SK-N-SH (cell line): Measurements from ENCODE around the gene BNC2. TPM values are rescaled to one million over a fixed set of nuclear protein-coding genes. Genes with fewer than 3 reads are reported as not detected.

Source experiments
- CTCF ChIA-PET: fragments of 300-600, 350-600 bp; formaldehyde crosslinking; extraction: SDS; loops from one replicate; lab custom pipeline; 2021; lab: Yijun Ruan, JAX
- POLR2A ChIA-PET: fragments of 350-600 bp; sonication (Branson Sonifier 250); formaldehyde crosslinking; extraction: SDS; loops from one replicate; lab custom pipeline; 2020; ENCODE audit warnings: antibody characterized with exemption, inconsistent platforms; lab: Yijun Ruan, JAX
- DNase-seq: peaks from one replicate; pipeline ENCODE4 v3.0.0; 2012
- H2AFZ ChIP-seq: fragments of 200-600 bp; sonication (generic); 2 replicates; pipeline ENCODE4 v1.8.1; 2016; ENCODE audit warnings: antibody characterized with exemption, mild to moderate bottlenecking, low read depth
- H3F3A ChIP-seq: fragments of 200-600 bp; sonication (generic); replicated peaks from 2 replicates; pipeline ENCODE3; 2016; ENCODE audit warnings: antibody characterized with exemption, mild to moderate bottlenecking; ENCODE audit not compliant: insufficient read depth
- H3K27ac ChIP-seq, 2 experiments: fragments of 200-500 bp in 1 of 2; fragments of 200-600 bp in 1 of 2; sonication (Bioruptor generic) in 1 of 2; sonication (generic), shearing (Covaris generic) in 1 of 2; 2 replicates each; pipeline versions ENCODE4 v1.5.1 to v1.6.1; 2014 to 2016; ENCODE audit warnings: low read depth in 2 of 2, inconsistent platforms in 1 of 2, low read length in 1 of 2, mild to moderate bottlenecking in 1 of 2, mixed read lengths in 1 of 2
- H3K27me3 ChIP-seq: fragments of 200-600 bp; sonication (generic), shearing (Covaris generic); 2 replicates; pipeline ENCODE4 v1.6.1; 2016; ENCODE audit warnings: mixed run types; ENCODE audit not compliant: insufficient read depth
- H3K36me3 ChIP-seq, 2 experiments: fragments of 200-500 bp in 1 of 2; fragments of 200-600 bp in 1 of 2; sonication (Bioruptor generic) in 1 of 2; sonication (generic) in 1 of 2; replicated peaks in 1 of 2; 2 replicates each; pipeline versions ENCODE3 to v1.5.1; 2014 to 2016; ENCODE audit warnings: low read length in 1 of 2, mild to moderate bottlenecking in 1 of 2; ENCODE audit not compliant: insufficient read depth in 2 of 2, control insufficient read depth in 1 of 2
- H3K4me1 ChIP-seq, 2 experiments: fragments of 200-500 bp in 1 of 2; fragments of 200-600 bp in 1 of 2; sonication (Bioruptor generic) in 1 of 2; sonication (generic), shearing (Covaris generic) in 1 of 2; 2 replicates each; pipeline versions ENCODE4 v1.5.1 to v1.6.1; 2014 to 2016; ENCODE audit warnings: low read depth in 1 of 2, low read length in 1 of 2, mixed run types in 1 of 2; ENCODE audit not compliant: insufficient read depth in 2 of 2, control insufficient read depth in 1 of 2
- H3K4me2 ChIP-seq: fragments of 200-600 bp; sonication (generic), shearing (Covaris generic); 2 replicates; pipeline ENCODE4 v1.6.1; 2017; ENCODE audit warnings: mixed run types
- H3K4me3 ChIP-seq, 2 experiments: fragments of 200-500 bp in 1 of 2; fragments of 200-600 bp in 1 of 2; sonication (Bioruptor generic) in 1 of 2; sonication (generic), shearing (Covaris generic) in 1 of 2; 2 replicates each; pipeline versions ENCODE4 v1.5.1 to v1.8.1; 2014 to 2016; ENCODE audit warnings: low read depth in 2 of 2, inconsistent platforms in 1 of 2, low read length in 1 of 2, mild to moderate bottlenecking in 1 of 2, mixed read lengths in 1 of 2, moderate library complexity in 1 of 2
- H3K79me2 ChIP-seq: fragments of 200-600 bp; sonication (generic); 2 replicates; pipeline ENCODE4 v1.8.1; 2017; ENCODE audit warnings: mild to moderate bottlenecking; ENCODE audit not compliant: insufficient read depth
- H3K9ac ChIP-seq: fragments of 200-600 bp; sonication (generic); 2 replicates; pipeline ENCODE4 v1.6.1; 2017; ENCODE audit warnings: mixed run types
- H3K9me2 ChIP-seq: fragments of 200-600 bp; sonication (generic); 2 replicates; pipeline ENCODE4 v1.6.1; 2017; ENCODE audit warnings: mixed run types
- H3K9me3 ChIP-seq: fragments of 200-600 bp; sonication (generic); 2 replicates; pipeline ENCODE4 v1.6.1; 2017; ENCODE audit warnings: mixed run types, mild to moderate bottlenecking, moderate library complexity
- H4K20me1 ChIP-seq: fragments of 200-600 bp; sonication (generic); 2 replicates; pipeline ENCODE4 v1.6.1; 2017; ENCODE audit warnings: mild to moderate bottlenecking, mixed run types; ENCODE audit not compliant: insufficient read depth
- CHD2 ChIP-seq: fragments of 150-350 bp; IDR thresholded peaks from 2 replicates; pipeline ENCODE4 v1.6.1; 2018; ENCODE audit warnings: low read length; ENCODE audit not compliant: partially characterized antibody
- ELF1 ChIP-seq: IDR thresholded peaks from 2 replicates; pipeline ENCODE4 v1.4.0; 2012
- EP300 ChIP-seq, 2 experiments: IDR thresholded peaks; 2 replicates each; pipeline versions ENCODE4 v1.4.0 to v1.6.1; 2012; ENCODE audit warnings: borderline replicate concordance in 1 of 2, low read depth in 1 of 2, low read length in 1 of 2
- EZH2phosphoT487 ChIP-seq: fragments of 200-600 bp; sonication (generic); IDR thresholded peaks from 2 replicates; pipeline ENCODE4 v1.6.1; 2017; ENCODE audit warnings: low read depth, mixed run types, mild to moderate bottlenecking, antibody characterized with exemption, moderate library complexity, borderline replicate concordance
- FOXJ3 ChIP-seq: sonication (generic); formaldehyde crosslinking; IDR thresholded peaks from 2 replicates; pipeline ENCODE4 v1.5.1; 2020; ENCODE audit warnings: mild to moderate bottlenecking, missing genetic modification reagents
- GATA2 ChIP-seq: sonication (generic); formaldehyde crosslinking; IDR thresholded peaks from 2 replicates; pipeline ENCODE4 v1.5.0; 2020; ENCODE audit warnings: mild to moderate bottlenecking, missing genetic modification reagents
- IRF3 ChIP-seq: fragments of 150-350 bp; IDR thresholded peaks from 2 replicates; pipeline ENCODE4 v1.6.1; 2016; ENCODE audit warnings: mild to moderate bottlenecking, low read depth, low read length
- MAX ChIP-seq: IDR thresholded peaks from 2 replicates; pipeline ENCODE4 v1.4.0; 2012; ENCODE audit warnings: low read depth
- MEF2A ChIP-seq: IDR thresholded peaks from 2 replicates; pipeline ENCODE4 v1.4.0; 2012; ENCODE audit warnings: low read depth, borderline replicate concordance
- MXI1 ChIP-seq: IDR thresholded peaks from 2 replicates; pipeline ENCODE4 v1.6.1; 2012; ENCODE audit warnings: mild to moderate bottlenecking, low read depth, low read length, improper control_type of control experiment
- NFIC ChIP-seq: IDR thresholded peaks from 2 replicates; pipeline ENCODE4 v1.4.0; 2012; ENCODE audit warnings: borderline replicate concordance
- PBX3 ChIP-seq: IDR thresholded peaks from 2 replicates; pipeline ENCODE4; 2012
- POLR2AphosphoS5 ChIP-seq: IDR thresholded peaks from 2 replicates; pipeline ENCODE4 v1.6.1; 2012; ENCODE audit warnings: low read depth, low read length
- RAD21 ChIP-seq: IDR thresholded peaks from 2 replicates; pipeline ENCODE4 v1.6.1; 2012; ENCODE audit warnings: mild to moderate bottlenecking, low read length
- REST ChIP-seq: IDR thresholded peaks from 2 replicates; pipeline ENCODE4 v1.6.1; 2012; ENCODE audit warnings: mild to moderate bottlenecking, low read depth, low read length, moderate library complexity
- SMC3 ChIP-seq: IDR thresholded peaks from 2 replicates; pipeline ENCODE4 v1.6.1; 2012; ENCODE audit warnings: low read depth, low read length, improper control_type of control experiment
- TAF1 ChIP-seq: IDR thresholded peaks from 2 replicates; pipeline ENCODE4 v1.6.1; 2012; ENCODE audit warnings: low read depth, mild to moderate bottlenecking, low read length, moderate library complexity, borderline replicate concordance
- TEAD4 ChIP-seq: IDR thresholded peaks from 2 replicates; pipeline ENCODE4 v1.4.0; 2012; ENCODE audit warnings: mild to moderate bottlenecking, borderline replicate concordance; ENCODE audit not compliant: insufficient read depth
- WGBS: methylation state at CpG from one replicate; pipeline ENCODE4 v1.1.6; 2017; ENCODE audit warnings: low lambda C conversion rate; 5-methylcytosine and 5-hydroxymethylcytosine counted together
- polyA plus RNA-seq, 3 experiments: library from polyadenylated mRNA; depleted of rRNA; stranded (reverse); fragments of >200 nt; gene quantifications; 2 replicates each; pipeline ENCODE4 v1.2.3, GENCODE V29; 2012

BNC2 gene
- polyA plus RNA-seq, 1 of the 3 experiments (the other 2 are of a cell fraction) = 8.8 TPM

DNA sequence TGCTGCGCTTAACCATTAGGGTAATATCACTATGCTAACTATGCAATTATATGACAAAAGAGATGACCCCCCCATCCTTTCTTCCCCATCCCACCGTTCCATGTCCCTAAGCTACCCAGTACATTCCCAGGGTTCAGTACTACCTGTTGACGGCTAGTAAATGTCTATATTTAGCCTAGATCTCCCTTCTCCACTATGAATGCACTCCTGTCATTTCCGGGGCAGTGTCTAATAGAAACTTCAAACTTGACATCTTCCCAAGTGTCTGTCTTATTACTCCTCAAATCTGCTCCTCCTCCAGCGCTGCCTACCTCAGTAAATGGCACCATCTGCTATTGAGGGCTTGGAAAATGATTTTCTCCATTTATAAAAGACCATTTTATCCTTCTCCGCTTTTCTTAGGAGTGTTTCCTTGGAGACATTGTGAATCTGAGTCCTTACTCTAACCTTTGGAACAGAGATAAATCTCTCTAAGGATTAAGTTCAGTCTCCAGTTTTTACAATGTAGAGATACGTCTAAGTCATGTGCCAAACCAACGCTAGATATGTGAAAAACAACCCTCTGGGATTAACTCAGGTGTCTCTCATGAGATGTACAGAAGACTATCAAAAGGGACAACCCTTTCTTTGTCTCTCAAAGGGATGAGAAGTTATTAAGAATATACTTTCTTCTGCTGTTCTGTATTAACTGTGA is 114.9 kb downstream of the BNC2 start (continued):
- TF ChIP-seq IRF3 = no peak

- Histone ChIP-seq H3K4me3 (no peak overlapping the region), H3K9me3 (no peaks in the 10 kb centered on the region), H3K4me1 (no peaks in the 10 kb centered on the region), H3K79me2 (peaks cover 10% of the 10 kb centered on the region; the same call in 1 of the 2 replicates), H3K27ac (no peak overlapping the region), H3K4me2 (no peak overlapping the region), H3K36me3 (no peaks in the 10 kb centered on the region), H3K27me3 (no peaks in the 10 kb centered on the region), H2AFZ (no peak overlapping the region)
- ChIA-PET POLR2A (no interaction called here), CTCF (interaction anchor here (1.0 to 1.6 kb wide), 2 partner anchors 10 to 40 kb away, joined by 3 read pairs; no protein-coding TSS in a partner anchor)
- 100% methylated on average over 4 of the region's 4 CpGs for WGBS
- TF ChIP-seq MEF2A (no peak), TEAD4 (no peak), MXI1 (no peak), EZH2phosphoT487 (no peak), CHD2 (no peak), PBX3 (no peak), EP300 (IDR thresholded peaks at IDR 0.05; ENCODE audit: borderline replicate concordance in 1 of 2, low read depth in 1 of 2, low read length in 1 of 2) (no peak), ELF1 (no peak), GATA2 (CRISPR knock-in tag) (no peak), TAF1 (no peak)
- TF ChIP-seq, all 33 proteins: peak for 0
- DNase-seq = no peak
- Histone ChIP-seq H4K20me1 (no peaks in the 10 kb centered on the region), H3K9me2 (no peaks in the 10 kb centered on the region), H3F3A (no peaks in the 10 kb centered on the region), H3K9ac (no peak overlapping the region)
Observed at GRCh38 chr9:16754662-16755061, 115.8 kb downstream of the BNC2 start.

DNA sequence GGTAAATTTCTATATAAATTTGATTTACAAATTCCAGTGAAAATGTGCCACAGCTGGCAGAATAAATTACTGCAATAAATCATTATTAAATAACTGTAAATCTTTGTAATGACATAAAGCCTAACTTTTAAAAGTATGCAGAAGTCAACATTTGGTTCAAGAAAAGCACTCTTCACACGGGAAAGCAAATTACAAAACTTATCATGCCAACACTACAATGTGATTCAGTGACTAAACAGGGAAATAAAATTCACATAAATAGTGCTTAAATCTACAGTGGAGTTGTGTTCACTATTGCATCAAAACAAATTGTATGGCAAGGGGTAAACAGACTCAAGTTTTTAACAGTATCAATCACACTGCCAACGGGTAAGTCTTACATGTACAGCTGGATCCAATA is 117.2 kb downstream of the BNC2 start:
- Histone ChIP-seq H3K9ac (no peak overlapping the region), H2AFZ (no peak overlapping the region), H4K20me1 (no peaks in the 10 kb centered on the region), H3K4me3 (no peak overlapping the region), H3K9me3 (no peaks in the 10 kb centered on the region), H3K27ac (no peak overlapping the region), H3K4me2 (no peak overlapping the region), H3K36me3 (no peaks in the 10 kb centered on the region), H3F3A (no peaks in the 10 kb centered on the region), H3K4me1 (no peaks in the 10 kb centered on the region), H3K79me2 (peaks cover 10% of the 10 kb centered on the region; the same call in 1 of the 2 replicates), H3K27me3 (no peaks in the 10 kb centered on the region), H3K9me2 (no peaks in the 10 kb centered on the region)
- CTCF ChIA-PET = interaction anchor here (0.8 to 1.6 kb wide), 2 partner anchors 20 to 38 kb away, joined by 3 read pairs; no protein-coding TSS in a partner anchor
- POLR2A ChIA-PET = no interaction called here
- 68% methylated on average over 2 of the region's 2 CpGs for WGBS
- DNase-seq = no peak
- no peak for TF ChIP-seq REST
- TF ChIP-seq POLR2AphosphoS5 = no peak
- no peak for TF ChIP-seq RAD21
- TF ChIP-seq NFIC = no peak
- no peak for TF ChIP-seq EP300 (IDR thresholded peaks at IDR 0.05; ENCODE audit: borderline replicate concordance in 1 of 2, low read depth in 1 of 2, low read length in 1 of 2)
- no peak for TF ChIP-seq FOXJ3 (CRISPR knock-in tag)
- no peak for TF ChIP-seq MAX
- no peak for TF ChIP-seq EZH2phosphoT487
- TF ChIP-seq SMC3 = no peak
